PC-3 (cell line): ENCODE measurements around the gene CD40.

Experiments
- EZH2 ChIP-seq: fragments of 300-600 bp; sonication (generic); IDR thresholded peaks from one replicate; pipeline ENCODE4 v1.6.1; 2017; ENCODE audit warnings: antibody characterized with exemption, mild to moderate bottlenecking, low read length; ENCODE audit not compliant: unreplicated experiment
- EZH2phosphoT487 ChIP-seq: fragments of 300-600 bp; sonication (generic); IDR thresholded peaks from 2 replicates; pipeline ENCODE4 v1.6.1; 2018; ENCODE audit warnings: mild to moderate bottlenecking, antibody characterized with exemption, low read length, borderline replicate concordance
- TF ChIP-seq, protein P1 (sequence below): fragments of 300-600 bp; sonication (generic); conservative IDR thresholded peaks from 2 replicates; pipeline ENCODE4 v1.5.1; 2017; ENCODE audit warnings: antibody characterized with exemption, low read depth, mild to moderate bottlenecking, low read length

- TF ChIP-seq, protein P1, sequence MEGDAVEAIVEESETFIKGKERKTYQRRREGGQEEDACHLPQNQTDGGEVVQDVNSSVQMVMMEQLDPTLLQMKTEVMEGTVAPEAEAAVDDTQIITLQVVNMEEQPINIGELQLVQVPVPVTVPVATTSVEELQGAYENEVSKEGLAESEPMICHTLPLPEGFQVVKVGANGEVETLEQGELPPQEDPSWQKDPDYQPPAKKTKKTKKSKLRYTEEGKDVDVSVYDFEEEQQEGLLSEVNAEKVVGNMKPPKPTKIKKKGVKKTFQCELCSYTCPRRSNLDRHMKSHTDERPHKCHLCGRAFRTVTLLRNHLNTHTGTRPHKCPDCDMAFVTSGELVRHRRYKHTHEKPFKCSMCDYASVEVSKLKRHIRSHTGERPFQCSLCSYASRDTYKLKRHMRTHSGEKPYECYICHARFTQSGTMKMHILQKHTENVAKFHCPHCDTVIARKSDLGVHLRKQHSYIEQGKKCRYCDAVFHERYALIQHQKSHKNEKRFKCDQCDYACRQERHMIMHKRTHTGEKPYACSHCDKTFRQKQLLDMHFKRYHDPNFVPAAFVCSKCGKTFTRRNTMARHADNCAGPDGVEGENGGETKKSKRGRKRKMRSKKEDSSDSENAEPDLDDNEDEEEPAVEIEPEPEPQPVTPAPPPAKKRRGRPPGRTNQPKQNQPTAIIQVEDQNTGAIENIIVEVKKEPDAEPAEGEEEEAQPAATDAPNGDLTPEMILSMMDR, result no peak
- no peak for TF ChIP-seq EZH2phosphoT487
- no peak for TF ChIP-seq EZH2
These were observed 45.1 kb upstream of the CD40 start for GRCh38 chr20:46073024-46073423.
